ENCODE measurements around the gene WHRN.
A peak's percentile ranks its signal among the peaks of the same experiment; 100 is the strongest.

Gene WHRN

DNA sequence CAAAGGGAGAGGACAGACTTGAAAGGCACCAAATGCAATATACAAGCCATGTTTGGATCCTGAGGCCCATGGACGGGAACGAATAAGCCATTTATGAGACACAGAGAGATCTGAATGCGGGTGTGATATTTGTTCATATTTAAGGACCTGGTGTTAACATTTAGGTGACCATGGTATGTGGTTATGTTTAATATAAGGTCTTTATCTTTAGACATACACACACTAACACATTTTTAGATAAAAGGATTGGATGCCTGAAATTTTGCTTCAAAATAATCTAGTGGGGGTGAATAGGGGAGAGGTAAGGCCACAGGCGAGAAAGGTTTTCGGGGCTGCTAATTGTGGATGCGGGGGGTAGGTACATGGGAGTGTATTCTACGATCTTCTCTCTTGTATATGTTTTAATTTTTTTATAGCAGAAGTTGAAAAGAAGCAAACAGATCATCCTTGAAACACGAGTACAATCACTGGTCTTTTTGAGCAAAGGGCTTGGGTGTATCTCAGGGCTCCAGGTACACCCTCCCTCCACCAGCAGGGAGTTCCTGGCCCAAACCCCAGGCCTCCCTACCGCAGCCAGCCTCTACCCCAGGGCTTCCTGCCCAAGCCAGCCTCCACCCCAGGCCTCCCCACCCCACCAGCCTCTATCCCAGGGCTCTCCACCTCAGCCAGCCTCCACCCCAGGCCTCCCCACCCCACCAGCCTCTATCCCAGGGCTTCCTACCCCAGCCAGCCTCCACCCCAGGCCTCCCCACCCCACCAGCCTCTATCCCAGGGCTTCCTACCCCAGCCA, 129.7 kb downstream of the WHRN start:
- DNase-seq: no peak

DNA sequence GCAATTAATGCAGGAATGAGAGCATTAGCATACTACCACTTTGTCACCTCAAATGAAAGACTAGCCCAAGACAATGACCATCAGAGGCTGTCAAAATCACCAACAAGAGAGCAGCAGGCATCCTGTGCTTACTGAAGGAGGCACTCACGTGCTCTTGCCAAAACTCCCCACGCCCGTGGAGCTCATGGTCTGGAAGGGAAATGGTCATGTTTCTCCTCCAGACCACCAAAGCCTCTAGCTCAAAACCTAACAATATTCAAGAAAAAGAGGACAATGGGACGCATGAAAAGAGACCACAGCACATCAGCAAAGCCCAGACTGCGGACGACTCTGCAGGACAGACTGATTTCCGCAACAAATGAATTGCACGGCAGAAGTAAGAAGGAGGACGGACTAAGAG, 130.3 kb downstream of the WHRN start:
- DNase-seq: no peak

DNA sequence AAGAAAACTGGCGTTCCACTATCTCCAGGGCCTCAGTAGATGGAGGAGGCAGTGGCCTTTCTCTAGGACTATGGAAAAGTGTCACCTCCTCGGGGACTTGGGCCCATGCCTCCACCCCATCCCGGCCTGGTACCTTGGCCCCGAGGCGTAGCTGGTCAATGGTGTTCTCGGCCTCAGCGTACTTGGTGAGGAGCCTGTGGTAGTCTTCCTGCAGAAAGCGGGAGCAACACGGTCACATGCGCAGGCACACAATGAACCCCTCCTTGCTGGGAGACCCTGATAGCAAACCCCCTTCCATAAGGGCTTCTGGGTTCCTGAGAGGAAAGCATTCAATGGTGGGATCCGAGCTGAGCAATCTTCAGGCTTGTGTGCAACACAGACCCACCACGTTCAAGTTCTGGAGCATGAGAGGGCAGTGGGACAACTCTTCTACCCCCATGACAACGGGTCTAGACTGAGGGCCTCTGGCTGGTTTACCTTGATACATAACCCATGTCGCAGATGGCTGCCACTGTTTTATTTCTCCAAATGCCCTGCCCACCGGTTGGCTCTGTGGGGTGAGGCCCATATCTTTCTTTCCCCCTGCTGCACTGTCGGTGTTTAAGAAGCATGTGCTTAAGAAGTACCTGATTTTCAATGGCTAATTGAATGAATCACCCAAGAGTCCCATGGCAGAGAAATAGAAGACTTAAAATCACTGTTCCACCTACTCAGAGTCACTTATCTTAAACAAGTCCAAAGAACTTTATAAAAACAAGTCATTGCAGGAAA, 131.1 kb downstream of the WHRN start:
- no peak for DNase-seq

DNA sequence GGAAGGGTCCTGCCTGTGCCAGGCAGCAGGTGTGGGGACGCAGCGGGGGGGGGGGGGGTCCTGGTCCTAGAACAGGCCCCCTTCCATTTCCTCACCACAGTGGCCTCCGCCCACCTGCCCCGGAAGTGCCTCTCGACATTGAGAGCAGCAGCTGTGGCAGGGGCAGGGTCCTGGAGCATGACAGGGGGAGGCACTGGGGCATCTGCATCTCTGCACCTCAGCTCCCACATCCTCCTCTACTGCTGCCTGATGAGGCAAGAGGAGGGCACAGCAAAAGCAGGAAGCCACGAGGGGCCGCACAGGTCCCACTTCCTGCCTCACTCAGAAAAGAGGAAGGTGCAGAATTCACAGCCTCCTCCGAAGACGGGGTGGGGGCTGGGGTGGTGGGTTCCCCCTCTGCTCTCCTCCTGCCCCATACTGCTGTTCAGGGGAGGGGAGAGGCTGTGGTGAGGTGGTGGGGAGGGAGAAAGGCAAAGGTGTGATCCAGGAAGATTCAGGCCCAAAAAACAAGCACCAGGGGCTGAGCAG, 132.3 kb downstream of the WHRN start:
- DNase-seq: no peak

DNA sequence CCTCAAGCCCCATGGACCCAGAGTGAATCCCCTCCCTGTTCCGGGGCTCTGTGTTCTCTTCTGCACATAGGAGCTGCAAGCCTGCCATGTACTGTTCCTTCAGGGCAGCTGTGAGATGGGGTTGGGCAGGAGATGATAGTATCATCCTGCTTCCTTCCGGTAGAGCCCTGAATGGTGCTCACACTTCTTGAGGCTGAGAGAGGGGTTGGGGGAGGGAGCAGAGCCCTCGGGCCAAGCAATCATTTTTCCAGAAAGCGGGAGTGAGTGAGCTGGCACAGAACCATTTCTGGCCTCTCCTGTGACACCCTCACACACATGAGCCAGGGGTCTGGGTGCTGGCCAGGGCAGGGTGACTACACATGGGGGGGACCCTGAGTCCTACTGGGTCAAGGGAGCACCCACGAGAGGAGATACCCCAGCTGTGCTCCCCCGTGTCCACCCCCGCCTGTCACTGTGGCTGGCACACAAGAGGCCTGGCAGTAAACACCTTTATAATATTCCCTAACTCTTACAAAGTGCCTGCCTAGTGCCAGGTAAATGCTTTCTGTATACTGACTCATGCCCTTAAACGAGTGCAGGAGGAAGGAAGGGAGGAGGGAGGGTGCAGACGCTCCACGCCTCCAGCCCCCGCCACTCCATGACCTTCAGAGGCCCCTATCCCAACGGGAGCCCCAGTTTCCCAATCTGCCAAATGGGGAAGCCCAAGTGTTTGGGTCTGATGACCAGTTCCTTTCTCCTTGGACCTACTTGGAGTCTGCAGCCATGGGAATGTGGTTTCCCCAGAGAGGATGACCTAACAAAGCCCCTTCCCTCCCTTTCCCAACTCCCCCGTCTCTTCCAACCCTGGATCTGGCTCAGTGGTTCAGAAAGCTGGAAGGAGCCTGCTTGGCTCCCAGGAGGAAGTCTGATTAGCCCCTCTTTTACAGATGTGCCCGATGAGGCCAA, 133.0 kb downstream of the WHRN start:
- peak; percentile 14 for DNase-seq

DNA sequence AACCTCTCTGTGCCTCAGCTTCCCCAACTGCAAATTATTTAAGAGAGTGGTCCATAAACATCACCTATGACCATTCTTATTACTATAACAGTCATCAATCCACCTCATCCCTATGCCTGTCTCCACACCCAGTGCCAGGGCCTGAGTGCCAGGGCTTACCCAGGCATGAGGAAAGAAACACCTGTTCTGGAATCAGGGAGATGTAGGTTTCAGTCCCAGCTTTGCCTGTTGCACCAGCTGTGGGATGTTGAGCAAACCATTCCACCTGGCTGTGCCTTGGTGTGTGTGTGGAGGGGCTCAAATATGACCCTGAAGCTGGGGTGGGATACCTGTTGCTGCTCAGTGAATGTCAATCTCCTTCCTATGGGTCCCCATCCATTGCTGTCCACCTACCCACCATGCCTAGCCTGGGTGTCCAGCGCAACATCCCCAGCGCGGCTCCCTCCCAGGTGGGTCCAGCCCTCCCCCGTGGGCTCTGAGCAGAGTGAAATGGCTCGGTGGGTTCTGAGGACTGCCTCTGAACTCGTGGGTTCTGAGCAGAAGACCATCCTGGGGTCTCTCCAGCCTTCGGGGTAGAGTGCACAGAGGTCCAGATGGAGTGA, 133.8 kb downstream of the WHRN start:
- no peak for DNase-seq

DNA sequence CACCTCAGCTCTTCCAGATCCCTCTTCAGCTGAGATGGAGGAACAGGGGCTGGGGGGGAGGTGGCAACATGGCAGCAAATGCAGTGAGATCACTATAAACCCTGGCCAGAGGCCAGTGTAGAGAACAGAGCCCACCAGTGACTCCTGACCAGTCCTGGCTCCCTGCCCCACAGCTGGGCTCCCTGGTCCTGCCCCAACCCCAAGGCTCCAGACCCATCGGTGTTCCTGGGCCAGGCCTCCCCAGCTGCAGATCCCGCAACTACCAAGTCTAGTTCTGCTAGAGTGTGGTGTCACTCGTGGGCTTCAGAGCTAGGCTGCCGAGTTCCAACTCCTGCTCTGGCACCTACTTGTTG, 134.3 kb downstream of the WHRN start:
- no peak for DNase-seq

DNA sequence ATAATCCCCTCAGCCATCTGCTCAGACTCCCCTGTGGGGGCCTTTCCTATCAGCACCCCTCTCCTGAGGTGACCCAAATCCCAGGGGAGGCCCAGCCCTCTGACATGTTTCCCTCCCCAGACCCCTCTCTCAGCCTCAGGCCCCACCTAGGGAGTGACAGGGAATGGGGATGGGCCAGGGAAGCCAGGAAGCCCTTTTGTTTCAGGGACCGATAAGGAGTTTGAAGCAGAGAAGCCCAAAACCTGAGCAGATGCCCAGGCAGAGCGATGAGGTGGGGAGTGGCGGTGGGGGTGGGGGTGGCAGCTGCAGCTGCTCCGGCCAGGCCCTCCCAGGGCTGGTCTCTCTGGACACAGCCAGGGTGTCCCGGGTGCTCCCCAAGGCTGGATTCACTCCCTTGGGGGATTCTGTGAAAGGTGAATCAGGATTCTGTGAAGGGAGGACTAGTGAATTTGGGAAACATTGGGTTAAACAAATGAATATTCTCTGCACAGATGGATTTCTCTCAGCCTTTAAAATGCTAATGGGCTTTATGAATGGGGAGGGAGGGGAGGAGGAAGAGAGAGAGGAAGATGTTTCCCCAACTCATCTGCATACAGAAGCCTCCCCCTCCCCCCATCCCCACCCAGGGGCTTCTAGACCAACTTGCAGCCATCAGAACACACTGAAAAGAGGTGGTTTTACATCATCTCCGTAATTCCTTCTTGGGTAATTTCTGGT, 134.9 kb downstream of the WHRN start:
- DNase-seq: no peak

DNA sequence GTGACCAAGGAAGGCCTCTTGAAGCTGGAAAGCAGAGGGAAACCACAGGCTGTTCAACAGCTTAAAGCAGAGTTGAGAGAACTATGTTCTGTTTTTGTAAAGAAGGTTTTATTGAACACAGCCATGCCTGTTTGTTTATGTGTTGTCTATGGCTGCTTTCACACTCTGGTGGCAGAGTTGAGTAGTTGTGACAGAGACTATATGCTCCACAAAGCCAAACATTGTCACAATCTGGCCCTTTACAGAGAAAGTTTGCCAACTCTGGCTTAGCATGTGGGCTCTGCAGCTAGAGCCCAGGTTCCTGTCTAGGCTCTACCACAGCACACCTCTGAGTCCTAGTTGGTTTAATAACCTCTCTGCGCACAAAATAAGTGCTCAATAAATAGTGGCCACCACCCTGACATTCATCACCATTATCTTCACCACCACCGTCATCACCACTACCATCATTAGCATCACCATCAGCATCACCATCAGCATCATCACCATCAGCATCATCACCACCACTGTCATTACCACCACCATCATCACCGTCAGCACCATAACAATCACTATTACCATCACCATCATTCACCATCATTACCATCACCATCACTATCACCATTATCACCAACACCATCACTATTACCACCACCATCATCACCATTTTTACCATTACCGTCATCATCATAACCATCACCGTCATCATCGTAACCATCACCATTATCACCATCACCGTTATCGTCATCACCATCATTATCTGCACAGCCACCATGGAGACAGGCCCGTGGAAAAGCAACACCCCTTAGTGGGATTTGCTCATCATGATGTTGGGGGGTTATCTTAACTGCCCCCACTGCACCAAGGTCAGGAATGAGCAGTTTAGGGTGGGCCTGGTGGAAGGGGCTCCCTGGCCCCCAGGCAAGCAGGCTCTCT, 135.8 kb downstream of the WHRN start:
- DNase-seq: no peak

DNA sequence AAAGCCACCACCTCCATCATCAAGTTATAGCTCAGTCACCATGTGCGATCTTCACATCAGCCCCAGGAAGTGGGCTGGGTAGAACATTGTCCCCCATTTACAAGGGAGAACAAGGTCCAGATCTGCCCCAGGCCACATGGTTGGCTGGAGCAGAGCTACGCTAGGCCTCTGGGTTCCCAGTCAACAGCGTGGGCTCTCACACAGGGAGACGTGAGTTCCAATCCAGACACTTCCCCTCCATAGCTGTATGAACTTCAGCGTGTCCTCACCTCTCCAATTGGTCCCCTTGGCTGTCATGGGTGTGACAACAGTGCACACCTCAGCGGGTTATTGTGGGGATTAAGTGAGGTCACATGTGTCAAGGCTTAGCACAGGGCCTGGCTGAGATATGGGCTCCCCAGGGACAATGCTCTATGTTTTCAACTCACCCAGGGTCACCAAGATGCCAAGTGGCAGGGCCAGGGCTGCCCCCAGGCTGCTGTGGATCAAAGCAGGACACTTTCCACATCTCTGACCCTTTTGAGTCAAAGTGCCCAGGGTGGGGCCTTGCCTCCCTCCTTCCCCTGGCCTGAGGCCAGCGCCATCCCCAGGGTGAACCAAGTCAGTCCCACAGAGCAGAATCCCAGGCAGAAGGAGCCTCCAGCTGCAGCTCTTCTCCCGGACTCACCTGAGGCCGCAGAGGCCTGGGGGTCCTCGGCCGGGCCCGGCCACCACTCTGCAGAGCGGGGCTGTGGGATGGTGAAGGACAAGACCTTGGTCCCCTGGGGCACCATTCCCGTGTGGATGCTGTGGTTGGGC, 137.3 kb downstream of the WHRN start:
- DNase-seq: no peak

DNA sequence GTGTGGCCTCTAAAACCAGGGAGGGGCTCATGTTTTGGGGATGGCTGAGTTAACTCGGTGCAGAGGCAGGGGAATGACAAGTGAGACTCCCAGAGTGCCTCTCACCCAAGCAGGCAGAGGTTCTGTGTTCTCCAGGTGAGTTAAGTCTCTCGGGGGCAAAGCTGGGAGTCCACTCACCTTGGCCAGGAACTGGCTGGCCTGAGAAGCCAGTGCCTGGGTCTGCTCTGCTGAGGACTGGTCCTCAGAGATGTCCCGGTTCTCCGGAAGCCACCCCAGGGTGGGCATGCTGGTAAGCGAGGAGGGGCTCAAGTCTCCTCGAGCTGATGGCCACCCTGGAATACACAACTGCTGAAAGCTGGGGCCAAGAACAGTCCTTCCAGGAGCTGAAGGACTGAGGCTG, 137.9 kb downstream of the WHRN start:
- DNase-seq: no peak

DNA sequence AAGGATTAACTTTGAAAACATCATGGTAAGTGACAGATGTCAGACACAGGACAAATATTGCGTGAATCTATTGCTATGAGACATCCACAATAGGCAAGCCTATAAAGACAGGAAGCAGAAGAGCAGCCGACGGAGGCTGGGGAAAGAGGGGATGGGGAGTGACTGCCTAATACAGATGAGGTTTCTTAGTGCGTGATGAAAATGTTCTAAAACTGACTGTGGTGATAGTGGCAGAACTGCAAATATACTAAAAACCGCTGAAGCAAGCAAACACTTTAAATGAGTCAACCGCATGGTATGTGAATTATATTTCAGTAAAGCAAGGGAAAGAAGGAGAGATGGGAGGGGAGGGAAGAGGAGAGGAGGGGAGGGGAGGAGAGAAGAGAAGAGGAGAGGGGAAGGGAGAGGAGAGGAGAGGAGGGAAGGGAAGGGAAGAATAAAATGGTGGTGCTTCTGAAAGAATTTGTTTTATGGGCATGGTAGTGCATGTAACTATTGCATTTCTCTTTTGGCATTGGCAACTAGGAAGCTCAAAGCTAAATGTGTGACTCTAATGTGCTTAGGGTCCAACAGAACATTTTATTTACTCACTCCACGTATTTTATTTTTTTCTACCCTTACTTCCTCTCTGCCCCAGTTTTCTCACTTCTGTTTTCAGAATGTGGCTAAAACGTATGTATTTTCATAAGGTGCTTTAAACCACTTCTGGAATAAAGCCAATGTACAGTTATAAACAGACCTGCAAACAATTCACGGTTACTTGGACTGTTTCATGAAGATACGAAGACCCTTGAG, 138.7 kb downstream of the WHRN start:
- no peak for DNase-seq

DNA sequence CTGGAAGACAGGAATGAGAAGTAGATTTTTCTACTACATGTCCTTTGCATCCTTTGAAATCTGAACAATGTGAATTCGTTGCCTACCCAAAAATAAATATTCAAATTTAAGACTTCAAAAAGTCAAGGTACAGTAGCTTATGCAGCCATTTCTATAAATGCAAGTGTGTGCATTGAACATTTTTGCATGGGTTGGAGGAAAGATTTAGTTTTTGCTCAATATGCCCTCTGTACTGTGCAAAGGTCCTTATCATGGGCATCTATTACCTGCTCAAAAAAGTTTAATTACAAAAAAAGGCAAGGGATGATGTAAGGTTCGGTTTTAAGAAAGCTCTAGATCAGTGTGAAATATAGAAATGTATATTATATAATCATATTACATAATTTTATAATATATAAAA, 140.1 kb downstream of the WHRN start:
- DNase-seq: no peak

DNA sequence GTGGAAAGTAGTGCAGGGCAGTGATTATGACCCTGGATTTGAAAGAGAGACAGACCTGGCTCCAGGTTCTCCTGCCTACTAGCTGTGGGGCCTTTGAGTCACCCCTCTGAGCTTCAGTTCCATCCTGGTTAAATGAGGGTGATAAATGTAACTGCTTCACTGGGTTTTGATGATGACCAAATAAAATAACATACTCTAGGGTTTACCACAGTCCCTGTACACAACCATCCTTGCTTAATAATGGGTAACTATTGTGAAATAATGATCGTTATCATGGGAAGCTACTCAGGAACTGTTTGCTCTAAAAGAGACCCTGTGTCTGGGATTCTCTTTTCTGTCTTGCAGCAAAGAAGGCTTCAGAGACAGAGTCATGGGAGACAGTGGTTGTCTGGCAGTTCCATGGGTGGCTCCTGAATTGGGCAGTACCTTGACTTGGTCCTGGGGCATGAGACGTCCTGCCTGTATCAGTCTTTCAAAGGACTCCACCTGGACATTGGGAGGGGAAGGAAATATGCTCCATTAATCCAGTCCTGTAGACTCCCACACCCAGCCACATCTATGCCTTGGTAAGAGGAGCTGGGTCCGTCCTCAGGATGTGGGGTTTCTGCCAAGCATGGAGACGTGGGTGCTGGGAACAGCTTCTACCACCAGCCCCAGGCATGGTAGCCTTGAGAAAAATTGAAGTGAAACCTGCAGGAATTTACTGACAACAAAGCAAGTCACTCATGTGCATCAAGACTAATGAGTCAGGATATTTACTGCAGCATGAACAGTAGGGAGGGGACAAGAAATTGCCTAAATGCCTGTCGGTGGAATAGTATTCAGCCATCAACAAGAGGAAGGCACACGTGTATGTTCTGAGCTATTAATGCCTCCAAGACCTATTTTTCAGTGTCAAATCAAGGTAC, 140.9 kb downstream of the WHRN start:
- DNase-seq: peak; percentile 19

DNA sequence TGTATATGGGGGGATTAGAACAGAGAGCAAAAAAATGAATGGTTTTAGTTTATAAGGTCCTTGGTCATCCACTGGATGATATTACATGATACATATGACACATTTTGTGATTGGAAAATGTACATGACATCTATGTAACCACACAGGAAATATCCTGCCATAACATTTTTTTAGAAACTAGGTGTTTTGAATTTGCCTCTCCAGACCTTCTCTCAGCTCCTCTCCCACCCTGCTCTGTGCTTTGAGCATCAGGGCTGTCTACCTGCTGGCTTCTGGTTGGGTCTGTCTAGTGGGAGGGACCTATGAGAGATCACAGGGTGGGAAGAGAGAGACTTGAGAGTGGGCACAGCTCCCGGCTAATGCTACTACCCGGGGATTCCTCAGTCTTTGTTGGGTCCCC, 141.8 kb downstream of the WHRN start:
- no peak for DNase-seq

DNA sequence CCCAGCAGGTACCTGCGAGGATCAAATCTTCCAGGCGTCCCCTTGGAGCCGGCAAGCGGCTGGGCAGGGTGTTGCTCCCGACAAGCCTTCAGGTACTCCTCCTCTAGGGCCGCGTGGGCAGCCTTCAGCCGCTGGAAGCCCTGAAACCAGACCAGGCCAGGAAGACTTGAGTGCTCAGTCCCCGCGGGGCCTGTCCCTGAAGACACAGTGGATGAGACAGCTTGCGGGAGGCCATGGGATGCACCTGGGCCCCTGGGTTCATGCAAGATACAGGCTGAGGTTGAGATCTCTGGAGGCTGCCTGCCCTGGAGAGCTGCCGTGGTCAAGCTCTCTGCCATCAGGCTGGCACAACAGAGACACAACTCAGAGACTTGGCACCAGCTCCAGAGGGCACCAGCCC, 142.9 kb downstream of the WHRN start:
- no peak for DNase-seq

DNA sequence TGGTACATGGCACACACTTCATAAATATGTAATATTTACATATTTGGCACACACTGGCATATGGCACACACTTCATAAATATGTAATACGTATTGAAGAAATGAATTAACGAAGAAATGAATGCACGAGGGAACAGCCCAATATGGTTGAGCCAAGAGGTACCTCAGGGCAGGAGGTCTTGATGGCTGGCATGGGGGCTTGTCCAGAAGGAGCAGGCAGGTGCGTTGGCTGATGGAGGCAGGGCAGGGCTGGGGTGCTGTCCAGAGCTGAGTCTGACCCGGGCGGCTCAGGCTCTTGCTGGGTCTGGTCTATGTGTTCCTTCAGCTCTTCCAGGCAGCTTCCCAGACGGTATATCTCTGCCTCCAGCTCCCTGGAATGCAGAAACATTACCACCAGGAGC, 143.7 kb downstream of the WHRN start:
- DNase-seq: no peak

DNA sequence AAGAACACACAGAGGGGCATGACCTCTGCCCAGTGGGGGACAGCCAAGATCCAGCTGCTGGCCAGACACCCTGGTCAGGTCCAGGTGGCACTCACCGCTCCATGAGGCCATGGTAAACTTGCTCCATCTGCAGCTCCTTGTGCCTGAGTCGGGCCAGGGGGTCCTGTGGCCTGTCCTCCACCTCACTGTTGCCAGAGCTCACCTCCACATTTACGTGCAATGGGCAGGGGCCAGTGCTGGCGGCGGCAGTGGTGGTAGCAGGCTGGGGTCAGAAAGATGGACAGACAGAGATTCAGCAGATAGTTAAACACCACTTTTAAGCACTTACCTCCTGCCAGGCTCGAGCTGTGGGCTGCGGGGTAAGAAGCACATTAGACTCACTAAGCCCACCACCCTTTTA, 145.5 kb downstream of the WHRN start:
- DNase-seq: no peak
